Urinary bladder (tissue), 4 donors: ENCODE data around the gene CCDC146. TPM values are rescaled to one million over a fixed set of nuclear protein-coding genes. Genes with fewer than 3 reads are reported as not detected.
"Not testable (repeated sequence)": the region's sequence is repeated elsewhere in the genome, so short reads cannot be mapped to it uniquely, and the experiment has no call there.

ENCODE experiments used
- DNase-seq: peaks from one replicate; pipeline ENCODE4 v3.0.0-alpha.2; 2015; ENCODE audit errors: extremely low spot score
- H3K27ac ChIP-seq: one replicate; pipeline ENCODE4 v1.5.1; 2013; ENCODE audit warnings: low read depth, mild to moderate bottlenecking, moderate library complexity
- H3K36me3 ChIP-seq: one replicate; pipeline ENCODE4 v1.6.1; 2013; ENCODE audit warnings: mild to moderate bottlenecking, moderate library complexity; ENCODE audit not compliant: insufficient read depth
- H3K4me1 ChIP-seq: one replicate; pipeline ENCODE4 v1.6.1; 2013; ENCODE audit warnings: mild to moderate bottlenecking, moderate library complexity; ENCODE audit not compliant: insufficient read depth
- H3K4me3 ChIP-seq: one replicate; pipeline ENCODE4 v1.5.1; 2013; ENCODE audit warnings: low read depth, low read length
- WGBS: extraction: QIAGEN DNeasy Blood & Tissue Kit; methylation state at CpG from one replicate; pipeline ENCODE4 v1.1.7; 2013; 5-methylcytosine and 5-hydroxymethylcytosine counted together
- polyA plus RNA-seq: library from polyadenylated mRNA; stranded (reverse); fragments of 200-250 nt; gene quantifications from one replicate; pipeline ENCODE4 v1.2.3, GENCODE V29; 2013
- total RNA-seq: library from RNA; depleted of rRNA; stranded (reverse); fragments of >200 nt; gene quantifications from one replicate; pipeline ENCODE4 v1.2.3, GENCODE V29; 2014
- donor health status: healthy with polysubstance abuse.
- donor health status: healthy.

The CCDC146 gene
- total and polyA plus RNA-seq, 2 donors: 6.6 to 25.7 TPM

- Histone ChIP-seq H3K36me3 (no peaks in the 10 kb centered on the region), H3K4me1 (no peaks in the 10 kb centered on the region), H3K27ac (peak overlapping the region; percentile 58), H3K4me3 (no peak overlapping the region)
- WGBS: 78% methylated on average over 6 of the region's 6 CpGs
- no peak for DNase-seq
Measured at GRCh38 chr7:77330169-77330882, 207.9 kb downstream of the CCDC146 start.

GRCh38 chr7:77331938-77332695 is 209.7 kb downstream of the CCDC146 start:
- Histone ChIP-seq H3K36me3 (no peaks in the 10 kb centered on the region), H3K4me3 (no peak overlapping the region), H3K4me1 (no peaks in the 10 kb centered on the region), H3K27ac (no peak overlapping the region)
- WGBS: 59% methylated on average over 3 of the region's 3 CpGs
- DNase-seq: peak; percentile 66

GRCh38 chr7:77334039-77334438 is 211.6 kb downstream of the CCDC146 start:
- not testable (repeated sequence) for H3K4me3 ChIP-seq, H3K4me1 ChIP-seq, H3K36me3 ChIP-seq, DNase-seq, H3K27ac ChIP-seq
- 91% methylated on average over 2 of the region's 2 CpGs for WGBS

GRCh38 chr7:77335581-77335980 is 213.2 kb downstream of the CCDC146 start:
- Histone ChIP-seq H3K4me3 (no peak overlapping the region), H3K36me3 (no peaks in the 10 kb centered on the region), H3K27ac (no peak overlapping the region), H3K4me1 (no peaks in the 10 kb centered on the region)
- no peak for DNase-seq

GRCh38 chr7:77337456-77337990 is 215.1 kb downstream of the CCDC146 start:
- no peaks in the 10 kb centered on the region for H3K36me3 ChIP-seq
- no peak overlapping the region for H3K27ac ChIP-seq
- DNase-seq: no peak
- H3K4me1 ChIP-seq: no peaks in the 10 kb centered on the region
- H3K4me3 ChIP-seq: no peak overlapping the region
- 71% methylated on average over 2 of the region's 2 CpGs for WGBS

- no peak for DNase-seq
- no peak overlapping the region for H3K27ac ChIP-seq
- WGBS: 80% methylated on average over 4 of the region's 4 CpGs
Measured at GRCh38 chr7:77338260-77338659, 215.8 kb downstream of the CCDC146 start.

GRCh38 chr7:77338883-77339629 is 216.6 kb downstream of the CCDC146 start:
- no peak for DNase-seq

More at GRCh38 chr7:77338260-77338659, 215.8 kb downstream of the CCDC146 start:
- no peaks in the 10 kb centered on the region for H3K4me1 ChIP-seq
- H3K4me3 ChIP-seq: no peak overlapping the region
- no peaks in the 10 kb centered on the region for H3K36me3 ChIP-seq

GRCh38 chr7:77339726-77340125 is 217.3 kb downstream of the CCDC146 start:
- Histone ChIP-seq H3K36me3 (no peaks in the 10 kb centered on the region), H3K4me3 (no peak overlapping the region), H3K27ac (no peak overlapping the region), H3K4me1 (no peaks in the 10 kb centered on the region)
- WGBS: 62% methylated on average over 5 of the region's 5 CpGs
- DNase-seq: no peak

More at GRCh38 chr7:77338883-77339629, 216.6 kb downstream of the CCDC146 start:
- H3K4me1 ChIP-seq: no peaks in the 10 kb centered on the region
- whole genome bisulfite sequencing: 81% methylated on average over 5 of the region's 5 CpGs
- H3K4me3 ChIP-seq: no peak overlapping the region
- H3K27ac ChIP-seq: no peak overlapping the region
- H3K36me3 ChIP-seq: no peaks in the 10 kb centered on the region

Other genes starting within 250 kb of the CCDC146 start
- not detected for gene SPDYE17, start 90.3 kb upstream of the CCDC146 start, total RNA-seq
- gene SPDYE17, start 90.3 kb upstream of the CCDC146 start, polyA plus RNA-seq: not detected
- gene SPDYE18, start 60.1 kb upstream of the CCDC146 start, total RNA-seq: 0.63 TPM
- 1.3 TPM for gene SPDYE18, start 60.1 kb upstream of the CCDC146 start, polyA plus RNA-seq
- 222 TPM for gene FGL2, start 77.2 kb downstream of the CCDC146 start, total RNA-seq
- 106 TPM for gene FGL2, start 77.2 kb downstream of the CCDC146 start, polyA plus RNA-seq